Nucleus accumbens (tissue), 56 donors: ENCODE data around the gene ZNF654.

Experiments used
- DNase-seq, 56 donors: peaks; one replicate each; lab custom pipeline; 2025; lab: John Stamatoyannopoulos, UW

Gene ZNF654

DNA sequence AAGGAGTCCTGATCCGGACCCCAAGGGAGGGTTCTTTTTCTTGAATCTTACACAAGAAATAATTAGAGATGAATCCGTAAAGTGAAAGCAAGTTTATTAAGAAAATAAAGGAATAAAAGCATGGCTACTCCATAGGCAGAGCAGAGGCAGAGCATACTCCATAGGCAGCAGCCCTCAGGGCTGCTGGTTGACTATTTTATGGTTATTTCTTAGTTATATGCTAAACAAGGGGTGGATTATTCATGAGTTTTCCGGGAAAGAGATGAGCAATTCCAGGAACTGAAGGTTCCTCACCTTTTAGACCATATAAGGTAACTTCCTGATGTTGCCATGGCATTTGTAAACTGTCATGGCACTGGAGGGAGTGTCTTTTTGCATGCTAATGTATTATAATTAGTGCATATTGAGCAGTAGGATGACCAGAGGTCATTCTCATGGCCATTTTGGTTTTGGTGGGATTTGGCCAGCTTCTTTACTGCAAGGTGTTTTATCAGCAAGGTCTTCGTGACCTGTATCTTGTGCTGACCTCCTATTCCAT lies 132.9 kb downstream of the ZNF654 start:
- no peak for DNase-seq

DNA sequence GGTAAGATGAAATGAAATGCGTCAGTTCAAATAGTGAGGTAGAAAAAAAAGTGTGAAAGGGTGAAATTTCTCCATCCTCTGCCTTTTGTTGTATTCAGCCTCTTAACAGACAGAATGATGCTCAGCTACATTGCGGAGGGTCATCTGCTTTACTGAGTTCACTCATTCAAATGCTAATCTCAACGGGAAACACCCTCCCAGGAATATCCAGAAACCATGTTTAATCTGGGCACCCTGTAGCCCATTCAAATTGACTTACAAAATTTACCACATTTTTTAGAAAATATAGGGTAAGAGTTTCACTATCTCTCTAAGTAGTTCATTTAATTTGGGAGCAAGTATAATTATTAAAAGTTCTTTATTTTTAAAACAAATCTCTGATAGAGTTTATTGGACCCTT lies 133.6 kb downstream of the ZNF654 start:
- no peak for DNase-seq
